SK-N-SH treated with all-trans-retinoic acid at 6 μM for 48 hours (cell line): ENCODE results near the gene RAD9B.
A peak's percentile ranks its signal among the peaks of the same experiment; 100 is the strongest.

ENCODE experiments used
- ATAC-seq: fragments of 200-7000 bp; cut with Tn5 transposase; 3 replicates; pipeline ENCODE4 v1.9.1; 2020; ENCODE audit warnings: mild to moderate bottlenecking, moderate library complexity
- ARNTL ChIP-seq: fragments of 450-650 bp; formaldehyde crosslinking; IDR thresholded peaks from 2 replicates; pipeline ENCODE4 v1.5.0; 2020; ENCODE audit warnings: low read depth, mild to moderate bottlenecking, moderate library complexity, borderline replicate concordance
- BACH2 ChIP-seq: fragments of 250-450 bp; sonication (Bioruptor Pico); IDR thresholded peaks from 2 replicates; pipeline ENCODE4 v1.9.0; 2021; ENCODE audit warnings: mild to moderate bottlenecking, borderline replicate concordance
- CSDC2 ChIP-seq: fragments of 250-450 bp; sonication (Bioruptor Pico); IDR thresholded peaks from 2 replicates; pipeline ENCODE4 v1.5.0; 2020; ENCODE audit warnings: mild to moderate bottlenecking, moderate library complexity
- CSRNP3 ChIP-seq: fragments of 250-450 bp; sonication (Bioruptor Pico); IDR thresholded peaks from 2 replicates; pipeline ENCODE4 v1.5.1; 2021; ENCODE audit warnings: mild to moderate bottlenecking, moderate library complexity
- ISL1 ChIP-seq: fragments of 250-450 bp; sonication (Bioruptor Pico); IDR thresholded peaks from 2 replicates; pipeline ENCODE4 v2.1.2; 2022; ENCODE audit warnings: mild to moderate bottlenecking, moderate library complexity
- POU6F1 ChIP-seq: fragments of 250-450 bp; sonication (Bioruptor Pico); IDR thresholded peaks from 2 replicates; pipeline ENCODE4 v1.8.0; 2021; ENCODE audit warnings: low read depth, mild to moderate bottlenecking, moderate library complexity, borderline replicate concordance
- PPARA ChIP-seq: fragments of 250-450 bp; sonication (Bioruptor Pico); IDR thresholded peaks from 2 replicates; pipeline ENCODE4 v1.5.0; 2020; ENCODE audit warnings: mild to moderate bottlenecking, borderline replicate concordance
- RARB ChIP-seq: fragments of 250-450 bp; sonication (Bioruptor Pico); IDR thresholded peaks from 2 replicates; pipeline ENCODE4 v1.8.0; 2021; ENCODE audit warnings: mild to moderate bottlenecking, moderate library complexity
- SNAI2 ChIP-seq: fragments of 250-450 bp; sonication (Bioruptor Pico); IDR thresholded peaks from 2 replicates; pipeline ENCODE4 v1.5.0; 2020; ENCODE audit warnings: mild to moderate bottlenecking, moderate library complexity
- TCF4 ChIP-seq: fragments of 250-450 bp; sonication (Bioruptor Pico); IDR thresholded peaks from 2 replicates; pipeline ENCODE4 v1.8.0; 2021; ENCODE audit warnings: mild to moderate bottlenecking, moderate library complexity, borderline replicate concordance
- TOX ChIP-seq: fragments of 250-450 bp; sonication (Bioruptor Pico); IDR thresholded peaks from 2 replicates; pipeline ENCODE4 v1.8.0; 2021; ENCODE audit warnings: mild to moderate bottlenecking, moderate library complexity, borderline replicate concordance
- ZC3H10 ChIP-seq: fragments of 250-450 bp; sonication (Bioruptor Pico); IDR thresholded peaks from 2 replicates; pipeline ENCODE4 v1.5.1; 2021; ENCODE audit warnings: mild to moderate bottlenecking, moderate library complexity
- ZFP3 ChIP-seq: fragments of 250-450 bp; sonication (Bioruptor Pico); IDR thresholded peaks from 2 replicates; pipeline ENCODE4 v1.5.0; 2020; ENCODE audit warnings: mild to moderate bottlenecking, moderate library complexity
- ZNF565 ChIP-seq: fragments of 450-650 bp; formaldehyde crosslinking; conservative IDR thresholded peaks from 2 replicates; pipeline ENCODE4 v1.5.0; 2020; ENCODE audit warnings: low read depth, mild to moderate bottlenecking, moderate library complexity
- ZNF8 ChIP-seq: fragments of 450-650 bp; formaldehyde crosslinking; IDR thresholded peaks from 2 replicates; pipeline ENCODE4 v1.5.0; 2020; ENCODE audit warnings: mild to moderate bottlenecking, moderate library complexity
- TF ChIP-seq, protein P1 (sequence below): fragments of 250-450 bp; sonication (Bioruptor Pico); IDR thresholded peaks from 2 replicates; pipeline ENCODE4 v1.5.0; 2020; ENCODE audit warnings: mild to moderate bottlenecking, moderate library complexity

RAD9B gene

DNA sequence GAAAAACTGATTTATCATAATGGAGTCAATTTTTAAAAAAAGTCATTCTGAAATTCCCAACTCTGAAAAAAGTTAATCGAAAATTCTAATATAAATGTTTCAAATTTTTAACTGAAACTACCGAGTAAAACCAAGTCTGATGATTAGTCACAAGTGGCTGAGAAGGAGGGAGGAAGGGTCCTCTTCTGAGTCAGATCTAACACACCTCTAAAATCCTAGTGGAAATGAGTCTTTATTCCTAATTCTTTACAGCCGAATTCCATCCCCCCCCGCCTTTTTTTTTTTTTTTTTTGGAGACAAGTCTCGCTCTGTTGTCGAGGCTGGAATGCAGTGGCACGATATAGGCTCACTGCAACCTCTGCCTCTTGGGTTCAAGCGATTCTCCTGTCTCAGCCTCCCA, 37.9 kb downstream of the RAD9B start (continued):
- TF ChIP-seq, protein P1, sequence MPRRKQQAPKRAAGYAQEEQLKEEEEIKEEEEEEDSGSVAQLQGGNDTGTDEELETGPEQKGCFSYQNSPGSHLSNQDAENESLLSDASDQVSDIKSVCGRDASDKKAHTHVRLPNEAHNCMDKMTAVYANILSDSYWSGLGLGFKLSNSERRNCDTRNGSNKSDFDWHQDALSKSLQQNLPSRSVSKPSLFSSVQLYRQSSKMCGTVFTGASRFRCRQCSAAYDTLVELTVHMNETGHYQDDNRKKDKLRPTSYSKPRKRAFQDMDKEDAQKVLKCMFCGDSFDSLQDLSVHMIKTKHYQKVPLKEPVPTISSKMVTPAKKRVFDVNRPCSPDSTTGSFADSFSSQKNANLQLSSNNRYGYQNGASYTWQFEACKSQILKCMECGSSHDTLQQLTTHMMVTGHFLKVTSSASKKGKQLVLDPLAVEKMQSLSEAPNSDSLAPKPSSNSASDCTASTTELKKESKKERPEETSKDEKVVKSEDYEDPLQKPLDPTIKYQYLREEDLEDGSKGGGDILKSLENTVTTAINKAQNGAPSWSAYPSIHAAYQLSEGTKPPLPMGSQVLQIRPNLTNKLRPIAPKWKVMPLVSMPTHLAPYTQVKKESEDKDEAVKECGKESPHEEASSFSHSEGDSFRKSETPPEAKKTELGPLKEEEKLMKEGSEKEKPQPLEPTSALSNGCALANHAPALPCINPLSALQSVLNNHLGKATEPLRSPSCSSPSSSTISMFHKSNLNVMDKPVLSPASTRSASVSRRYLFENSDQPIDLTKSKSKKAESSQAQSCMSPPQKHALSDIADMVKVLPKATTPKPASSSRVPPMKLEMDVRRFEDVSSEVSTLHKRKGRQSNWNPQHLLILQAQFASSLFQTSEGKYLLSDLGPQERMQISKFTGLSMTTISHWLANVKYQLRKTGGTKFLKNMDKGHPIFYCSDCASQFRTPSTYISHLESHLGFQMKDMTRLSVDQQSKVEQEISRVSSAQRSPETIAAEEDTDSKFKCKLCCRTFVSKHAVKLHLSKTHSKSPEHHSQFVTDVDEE = no peak
- TF ChIP-seq ZFP3 = no peak
- TF ChIP-seq ZNF565 = no peak

- TF ChIP-seq ZC3H10 (no peak), POU6F1 (CRISPR knock-in tag) (no peak)
- ATAC-seq = peak; percentile 11
Observed at GRCh38 chr12:110543252-110543959, 41.3 kb downstream of the RAD9B start.

GRCh38 chr12:110543965-110544364, 41.8 kb downstream of the RAD9B start:
- TF ChIP-seq ZFP3 (no peak), ZC3H10 (no peak), PPARA (CRISPR knock-in tag) (no peak), RARB (CRISPR knock-in tag) (no peak), CSRNP3 (CRISPR knock-in tag) (no peak), CSDC2 (CRISPR knock-in tag) (no peak), ARNTL (CRISPR knock-in tag) (no peak), POU6F1 (CRISPR knock-in tag) (no peak), ZNF565 (no peak), ISL1 (no peak), TCF4 (no peak), SNAI2 (no peak), ZNF8 (CRISPR knock-in tag) (no peak), BACH2 (CRISPR knock-in tag) (no peak), TOX (no peak)
- TF ChIP-seq, protein P1 = no peak
- ATAC-seq = no peak

- peak; percentile 83 for ATAC-seq
- TF ChIP-seq ISL1 = peak; percentile 60
- peak; percentile 35; the same call in 1 of the 2 replicates for TF ChIP-seq TOX
- TF ChIP-seq, all 23 proteins: peak for 2; not testable (repeated sequence) for 21
Observed at GRCh38 chr12:110545259-110545658, 43.1 kb downstream of the RAD9B start.
